ENCODE results near the gene SPOCK3.

SPOCK3 gene

DNA sequence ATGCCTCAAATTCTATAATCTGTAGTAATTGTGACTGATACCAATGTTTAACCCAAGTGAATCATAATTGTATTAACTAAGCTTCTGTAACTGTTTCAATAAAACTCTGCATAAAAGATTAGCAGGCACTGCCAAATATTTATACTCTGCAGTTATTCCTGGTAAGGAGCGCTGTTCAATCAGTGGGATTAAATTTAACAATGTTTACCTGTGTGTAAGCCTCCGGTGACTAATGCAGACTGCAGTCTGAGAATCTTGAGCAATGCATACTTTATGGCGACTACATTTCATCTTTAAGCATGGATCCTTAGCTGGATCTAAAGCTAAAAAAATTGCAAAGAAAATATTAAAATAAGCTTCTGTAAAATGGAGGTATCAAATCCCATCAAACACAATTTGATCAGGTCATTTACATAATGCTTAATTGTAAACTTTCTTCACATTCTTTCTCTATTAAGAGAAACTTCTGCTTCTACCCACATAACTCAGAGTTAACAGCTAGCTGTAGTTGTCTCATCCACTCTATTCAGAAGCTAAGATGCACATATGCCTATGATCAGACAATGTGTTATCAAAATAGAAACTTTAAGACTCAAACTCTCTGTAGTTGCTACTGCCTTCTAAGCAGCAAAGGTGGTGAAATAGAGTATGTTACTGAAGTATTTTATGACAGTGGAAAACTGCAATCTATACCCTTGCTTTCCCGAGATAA lies 234.0 kb downstream of the SPOCK3 start:
- TF ChIP-seq RARB (CRISPR knock-in tag; IDR thresholded peaks at IDR 0.05) (no peak), ZNF70 (CRISPR knock-in tag; IDR thresholded peaks at IDR 0.05) (no peak)
- ATAC-seq: no peak

DNA sequence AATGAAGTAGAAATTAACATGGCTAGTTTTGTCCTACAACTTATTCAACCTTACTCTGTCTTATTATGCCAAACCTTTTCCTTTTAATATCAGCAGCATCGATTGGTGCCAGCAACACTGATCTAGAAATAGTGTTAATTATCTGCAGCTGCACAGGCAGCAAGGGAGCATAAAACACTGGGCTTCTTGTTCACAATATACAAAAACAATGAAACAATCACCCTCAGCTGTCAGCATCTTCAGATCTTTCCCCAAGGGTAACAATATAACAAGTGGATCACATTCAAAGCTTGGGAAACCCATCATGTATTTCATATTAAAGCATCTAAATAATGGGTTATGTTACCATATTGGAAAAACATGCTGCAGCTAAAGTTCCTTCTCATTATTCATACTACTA lies 238.1 kb downstream of the SPOCK3 start:
- no peak for ATAC-seq
- TF ChIP-seq, protein P1, sequence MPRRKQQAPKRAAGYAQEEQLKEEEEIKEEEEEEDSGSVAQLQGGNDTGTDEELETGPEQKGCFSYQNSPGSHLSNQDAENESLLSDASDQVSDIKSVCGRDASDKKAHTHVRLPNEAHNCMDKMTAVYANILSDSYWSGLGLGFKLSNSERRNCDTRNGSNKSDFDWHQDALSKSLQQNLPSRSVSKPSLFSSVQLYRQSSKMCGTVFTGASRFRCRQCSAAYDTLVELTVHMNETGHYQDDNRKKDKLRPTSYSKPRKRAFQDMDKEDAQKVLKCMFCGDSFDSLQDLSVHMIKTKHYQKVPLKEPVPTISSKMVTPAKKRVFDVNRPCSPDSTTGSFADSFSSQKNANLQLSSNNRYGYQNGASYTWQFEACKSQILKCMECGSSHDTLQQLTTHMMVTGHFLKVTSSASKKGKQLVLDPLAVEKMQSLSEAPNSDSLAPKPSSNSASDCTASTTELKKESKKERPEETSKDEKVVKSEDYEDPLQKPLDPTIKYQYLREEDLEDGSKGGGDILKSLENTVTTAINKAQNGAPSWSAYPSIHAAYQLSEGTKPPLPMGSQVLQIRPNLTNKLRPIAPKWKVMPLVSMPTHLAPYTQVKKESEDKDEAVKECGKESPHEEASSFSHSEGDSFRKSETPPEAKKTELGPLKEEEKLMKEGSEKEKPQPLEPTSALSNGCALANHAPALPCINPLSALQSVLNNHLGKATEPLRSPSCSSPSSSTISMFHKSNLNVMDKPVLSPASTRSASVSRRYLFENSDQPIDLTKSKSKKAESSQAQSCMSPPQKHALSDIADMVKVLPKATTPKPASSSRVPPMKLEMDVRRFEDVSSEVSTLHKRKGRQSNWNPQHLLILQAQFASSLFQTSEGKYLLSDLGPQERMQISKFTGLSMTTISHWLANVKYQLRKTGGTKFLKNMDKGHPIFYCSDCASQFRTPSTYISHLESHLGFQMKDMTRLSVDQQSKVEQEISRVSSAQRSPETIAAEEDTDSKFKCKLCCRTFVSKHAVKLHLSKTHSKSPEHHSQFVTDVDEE (CRISPR knock-in tag; IDR thresholded peaks at IDR 0.05): no peak
- TF ChIP-seq CSDC2 (CRISPR knock-in tag; IDR thresholded peaks at IDR 0.05) (no peak), ZNF565 (CRISPR knock-in tag; conservative IDR thresholded peaks at IDR 0.05; ENCODE audit: low read depth) (no peak), TOX (CRISPR knock-in tag; IDR thresholded peaks at IDR 0.05; ENCODE audit: borderline replicate concordance) (no peak), ZC3H10 (CRISPR knock-in tag; IDR thresholded peaks at IDR 0.05) (no peak), PPARA (CRISPR knock-in tag; IDR thresholded peaks at IDR 0.05; ENCODE audit: borderline replicate concordance) (no peak), ZFP30 (CRISPR knock-in tag; IDR thresholded peaks at IDR 0.05) (no peak), ZNF8 (CRISPR knock-in tag; IDR thresholded peaks at IDR 0.05) (no peak), TCF4 (CRISPR knock-in tag; IDR thresholded peaks at IDR 0.05; ENCODE audit: borderline replicate concordance) (no peak)
- TF ChIP-seq, protein P2, sequence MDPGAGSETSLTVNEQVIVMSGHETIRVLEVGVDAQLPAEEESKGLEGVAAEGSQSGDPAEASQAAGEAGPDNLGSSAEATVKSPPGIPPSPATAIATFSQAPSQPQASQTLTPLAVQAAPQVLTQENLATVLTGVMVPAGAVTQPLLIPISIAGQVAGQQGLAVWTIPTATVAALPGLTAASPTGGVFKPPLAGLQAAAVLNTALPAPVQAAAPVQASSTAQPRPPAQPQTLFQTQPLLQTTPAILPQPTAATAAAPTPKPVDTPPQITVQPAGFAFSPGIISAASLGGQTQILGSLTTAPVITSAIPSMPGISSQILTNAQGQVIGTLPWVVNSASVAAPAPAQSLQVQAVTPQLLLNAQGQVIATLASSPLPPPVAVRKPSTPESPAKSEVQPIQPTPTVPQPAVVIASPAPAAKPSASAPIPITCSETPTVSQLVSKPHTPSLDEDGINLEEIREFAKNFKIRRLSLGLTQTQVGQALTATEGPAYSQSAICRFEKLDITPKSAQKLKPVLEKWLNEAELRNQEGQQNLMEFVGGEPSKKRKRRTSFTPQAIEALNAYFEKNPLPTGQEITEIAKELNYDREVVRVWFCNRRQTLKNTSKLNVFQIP (CRISPR knock-in tag; IDR thresholded peaks at IDR 0.05; ENCODE audit: borderline replicate concordance, low read depth): no peak

DNA sequence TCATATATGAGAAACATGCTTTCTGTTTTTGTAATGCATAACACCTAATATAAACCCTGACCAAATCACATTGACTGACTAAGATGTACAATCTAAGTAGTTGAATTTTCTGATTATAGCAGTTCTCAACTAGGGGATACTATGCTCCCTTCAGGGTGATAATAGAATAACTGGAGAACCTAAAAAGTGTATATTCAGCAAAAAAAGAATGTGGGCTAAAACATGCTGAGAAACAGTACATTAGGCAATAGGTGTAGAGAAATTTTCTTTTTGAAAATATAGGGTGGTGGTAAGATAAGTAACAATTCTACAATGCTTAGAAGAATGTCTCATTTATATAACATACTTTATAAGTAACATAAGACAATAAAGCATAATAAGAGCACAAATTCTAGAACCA lies 239.6 kb downstream of the SPOCK3 start:
- no peak for TF ChIP-seq ZC3H10 (CRISPR knock-in tag; IDR thresholded peaks at IDR 0.05)
- TF ChIP-seq, protein P3, sequence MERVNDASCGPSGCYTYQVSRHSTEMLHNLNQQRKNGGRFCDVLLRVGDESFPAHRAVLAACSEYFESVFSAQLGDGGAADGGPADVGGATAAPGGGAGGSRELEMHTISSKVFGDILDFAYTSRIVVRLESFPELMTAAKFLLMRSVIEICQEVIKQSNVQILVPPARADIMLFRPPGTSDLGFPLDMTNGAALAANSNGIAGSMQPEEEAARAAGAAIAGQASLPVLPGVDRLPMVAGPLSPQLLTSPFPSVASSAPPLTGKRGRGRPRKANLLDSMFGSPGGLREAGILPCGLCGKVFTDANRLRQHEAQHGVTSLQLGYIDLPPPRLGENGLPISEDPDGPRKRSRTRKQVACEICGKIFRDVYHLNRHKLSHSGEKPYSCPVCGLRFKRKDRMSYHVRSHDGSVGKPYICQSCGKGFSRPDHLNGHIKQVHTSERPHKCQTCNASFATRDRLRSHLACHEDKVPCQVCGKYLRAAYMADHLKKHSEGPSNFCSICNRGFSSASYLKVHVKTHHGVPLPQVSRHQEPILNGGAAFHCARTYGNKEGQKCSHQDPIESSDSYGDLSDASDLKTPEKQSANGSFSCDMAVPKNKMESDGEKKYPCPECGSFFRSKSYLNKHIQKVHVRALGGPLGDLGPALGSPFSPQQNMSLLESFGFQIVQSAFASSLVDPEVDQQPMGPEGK (CRISPR knock-in tag; IDR thresholded peaks at IDR 0.05; ENCODE audit: borderline replicate concordance): no peak
- TF ChIP-seq ZNF8 (CRISPR knock-in tag; IDR thresholded peaks at IDR 0.05): no peak
- no peak for TF ChIP-seq ARNTL (CRISPR knock-in tag; IDR thresholded peaks at IDR 0.05; ENCODE audit: borderline replicate concordance, low read depth)
- no peak for TF ChIP-seq ZFP3 (CRISPR knock-in tag; IDR thresholded peaks at IDR 0.05)
- no peak for TF ChIP-seq ZFP30 (CRISPR knock-in tag; IDR thresholded peaks at IDR 0.05)
- no peak for TF ChIP-seq TCF4 (CRISPR knock-in tag; IDR thresholded peaks at IDR 0.05; ENCODE audit: borderline replicate concordance)
- no peak for TF ChIP-seq SNAI2 (CRISPR knock-in tag; IDR thresholded peaks at IDR 0.05)
- TF ChIP-seq, protein P1 (CRISPR knock-in tag; IDR thresholded peaks at IDR 0.05): no peak
- TF ChIP-seq TOX (CRISPR knock-in tag; IDR thresholded peaks at IDR 0.05; ENCODE audit: borderline replicate concordance): no peak

DNA sequence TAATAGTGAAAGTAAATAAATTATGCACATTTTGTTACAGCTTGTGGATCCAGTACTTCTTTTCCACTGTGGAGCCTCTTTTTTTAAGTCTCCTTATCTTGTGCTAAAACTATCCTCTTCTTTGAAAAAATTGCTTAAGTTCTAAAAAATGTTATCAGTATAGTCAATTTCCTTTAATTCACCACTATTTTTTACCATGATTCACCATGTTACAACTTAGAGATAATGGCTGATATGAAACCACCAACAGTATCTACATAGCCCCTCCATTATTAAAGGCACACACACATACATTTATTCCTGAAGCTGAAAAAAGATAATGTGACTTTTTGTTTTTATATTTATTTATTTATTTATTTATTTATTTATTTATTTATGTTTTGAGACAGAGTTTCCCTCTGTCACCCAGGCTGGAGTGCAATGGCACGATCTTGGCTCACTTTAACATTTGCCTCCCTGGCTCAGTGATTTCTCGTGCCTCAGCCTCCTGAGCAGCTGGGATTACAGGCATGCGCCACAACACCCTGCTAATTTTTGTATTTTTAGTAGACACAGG lies 243.2 kb downstream of the SPOCK3 start:
- no peak for ATAC-seq
- TF ChIP-seq ZNF565 (CRISPR knock-in tag; conservative IDR thresholded peaks at IDR 0.05; ENCODE audit: low read depth): no peak
- TF ChIP-seq ARNTL (CRISPR knock-in tag; IDR thresholded peaks at IDR 0.05; ENCODE audit: borderline replicate concordance, low read depth): no peak
- TF ChIP-seq ISL1 (CRISPR knock-in tag; IDR thresholded peaks at IDR 0.05): no peak
- TF ChIP-seq PPARA (CRISPR knock-in tag; IDR thresholded peaks at IDR 0.05; ENCODE audit: borderline replicate concordance): no peak
- no peak for TF ChIP-seq ZC3H10 (CRISPR knock-in tag; IDR thresholded peaks at IDR 0.05)
- TF ChIP-seq, protein P3 (CRISPR knock-in tag; IDR thresholded peaks at IDR 0.05; ENCODE audit: borderline replicate concordance): no peak
- TF ChIP-seq CSDC2 (CRISPR knock-in tag; IDR thresholded peaks at IDR 0.05): no peak
- TF ChIP-seq, protein P1 (CRISPR knock-in tag; IDR thresholded peaks at IDR 0.05): no peak
- no peak for TF ChIP-seq ESRRG (CRISPR knock-in tag; IDR thresholded peaks at IDR 0.05)
- no peak for TF ChIP-seq ZFP3 (CRISPR knock-in tag; IDR thresholded peaks at IDR 0.05)
- TF ChIP-seq ZNF70 (CRISPR knock-in tag; IDR thresholded peaks at IDR 0.05): no peak
- no peak for TF ChIP-seq OSR1 (CRISPR knock-in tag; IDR thresholded peaks at IDR 0.05)

More for the DNA sequence above, 239.6 kb downstream of the SPOCK3 start:
- ATAC-seq: no peak
